Endothelial cell of umbilical vein (primary cell): ENCODE measurements around the gene VSTM4. TPM values are rescaled to one million over a fixed set of nuclear protein-coding genes. Genes with fewer than 3 reads are reported as not detected.

ENCODE experiments used
- BruUV-seq: library from RNA; stranded (reverse); fragments of 400-500 nt; replicated peaks from 2 replicates; lab custom pipeline; 2021; lab: Mats Ljungman, UMichigan
- CTCF ChIA-PET: fragments of 300-600, 350-600 bp; sonication (Branson Sonifier 250); formaldehyde crosslinking; loops from one replicate; lab custom pipeline; 2021; ENCODE audit warnings: antibody characterized with exemption, inconsistent platforms; lab: Charles Lee
- POLR2A ChIA-PET: fragments of 300-600, 350-600 bp; sonication (Branson Sonifier 250); formaldehyde crosslinking; loops from one replicate; lab custom pipeline; 2021; ENCODE audit warnings: antibody characterized with exemption, inconsistent platforms; lab: Charles Lee
- DNase-seq: peaks from one replicate; pipeline ENCODE4 v3.0.0-alpha.2; 2011; ENCODE audit warnings: low read depth, low spot score
- FAIRE-seq: peaks from 2 replicates; lab custom pipeline; 2011; peaks lifted over from hg19 to GRCh38; lab: Jason Lieb, UNC
- H2AFZ ChIP-seq: 2 replicates; pipeline ENCODE4 v1.6.0; 2012; ENCODE audit warnings: low read depth, low read length, control low read depth, inconsistent platforms
- H3K27ac ChIP-seq: 2 replicates; pipeline ENCODE4 v1.5.1; 2011; ENCODE audit warnings: low read depth, mild to moderate bottlenecking, control low read depth, low read length, moderate library complexity; ENCODE audit not compliant: insufficient read depth
- H3K27me3 ChIP-seq, 2 experiments: 2 replicates each; pipeline versions ENCODE4 v1.6.0 to v1.6.1; 2011; ENCODE audit warnings: low read length in 2 of 2, mixed read lengths in 1 of 2; ENCODE audit not compliant: control insufficient read depth in 2 of 2, insufficient read depth in 2 of 2
- H3K36me3 ChIP-seq, 2 experiments: 2 replicates in 1 of 2; 3 replicates in 1 of 2; pipeline ENCODE4 v1.5.1; 2011; ENCODE audit warnings: low read length in 2 of 2, mild to moderate bottlenecking in 1 of 2, moderate library complexity in 1 of 2; ENCODE audit not compliant: control insufficient read depth in 2 of 2, insufficient read depth in 2 of 2; ENCODE audit errors: extremely low read depth in 1 of 2
- H3K4me1 ChIP-seq: 3 replicates; pipeline ENCODE4 v1.5.1; 2011; ENCODE audit warnings: mild to moderate bottlenecking, low read length; ENCODE audit not compliant: control insufficient read depth, insufficient read depth; ENCODE audit errors: extremely low read depth
- H3K4me2 ChIP-seq: 2 replicates; pipeline ENCODE4 v1.6.1; 2011; ENCODE audit warnings: low read length, control low read depth, mixed read lengths; ENCODE audit not compliant: insufficient read depth
- H3K4me3 ChIP-seq, 3 experiments: fragments of 200-600 bp in 1 of 3; sonication (generic), shearing (Covaris generic) in 1 of 3; replicated peaks in 1 of 3; 2 replicates each; pipeline ENCODE4 v1.5.1; 2011 to 2016; ENCODE audit warnings: control low read depth in 3 of 3, low read length in 3 of 3, mild to moderate bottlenecking in 2 of 3, inconsistent platforms in 1 of 3, low read depth in 1 of 3, moderate library complexity in 1 of 3; ENCODE audit not compliant: insufficient read depth in 1 of 3
- H3K79me2 ChIP-seq: 2 replicates; pipeline ENCODE4 v1.6.0; 2012; ENCODE audit warnings: low read length, inconsistent platforms; ENCODE audit not compliant: control insufficient read depth, insufficient read depth
- H3K9ac ChIP-seq: replicated peaks from 2 replicates; pipeline ENCODE3; 2011; ENCODE audit warnings: low read length, control low read depth; ENCODE audit not compliant: insufficient read depth; ENCODE audit errors: extremely low read depth
- H3K9me1 ChIP-seq: replicated peaks from 3 replicates; pipeline ENCODE4 v1.6.0; 2011; ENCODE audit warnings: mild to moderate bottlenecking, low read length; ENCODE audit not compliant: control insufficient read depth, insufficient read depth; ENCODE audit errors: extremely low read depth
- H3K9me3 ChIP-seq: replicated peaks from 2 replicates; pipeline ENCODE4 v1.5.1; 2012; ENCODE audit warnings: low read length, inconsistent platforms; ENCODE audit not compliant: control insufficient read depth, insufficient read depth
- H4K20me1 ChIP-seq: replicated peaks from 2 replicates; pipeline ENCODE3; 2011; ENCODE audit warnings: mild to moderate bottlenecking, low read length; ENCODE audit not compliant: control insufficient read depth, insufficient read depth; ENCODE audit errors: extremely low read depth
- EZH2 ChIP-seq: IDR thresholded peaks from 2 replicates; pipeline ENCODE4 v1.6.1; 2012; ENCODE audit warnings: borderline replicate concordance, low read depth, mild to moderate bottlenecking, moderate library complexity, low read length, inconsistent platforms; ENCODE audit not compliant: severe bottlenecking
- FOS ChIP-seq: IDR thresholded peaks from 2 replicates; pipeline ENCODE4 v1.6.1; 2011; ENCODE audit warnings: mild to moderate bottlenecking, low read length, moderate library complexity, borderline replicate concordance; ENCODE audit not compliant: insufficient read depth
- GATA2 ChIP-seq: IDR thresholded peaks from 2 replicates; pipeline ENCODE4 v1.7.0; 2011; ENCODE audit warnings: low read depth, mild to moderate bottlenecking, moderate library complexity, mixed read lengths, low read length; ENCODE audit not compliant: insufficient read length, insufficient read depth
- JUN ChIP-seq: IDR thresholded peaks from 2 replicates; pipeline ENCODE4 v1.6.1; 2011; ENCODE audit warnings: borderline replicate concordance, low read depth; ENCODE audit not compliant: insufficient read length, insufficient read depth
- MYC ChIP-seq: IDR thresholded peaks from one replicate; pipeline ENCODE4 v1.6.1; 2011; ENCODE audit warnings: mild to moderate bottlenecking, low read depth, low read length
- POLR2A ChIP-seq: IDR thresholded peaks from 2 replicates; pipeline ENCODE4 v1.6.1; 2012; ENCODE audit warnings: low read depth, mild to moderate bottlenecking, control low read depth, low read length
- POLR2AphosphoS5 ChIP-seq: IDR thresholded peaks from 2 replicates; pipeline ENCODE4 v1.6.1; 2012; ENCODE audit warnings: low read depth, mild to moderate bottlenecking, control low read depth, low read length, moderate library complexity; ENCODE audit not compliant: insufficient read depth
- dilution Hi-C: fragments of 300-500 bp; cut with MboI; formaldehyde crosslinking; loops from one replicate; pipeline ENCODE4 v1.15.0; 2019; ENCODE audit warnings: low sequenced_read_pairs; ENCODE audit not compliant: extremely low pct_ligation_motif_present
- intact Hi-C: fragments of 100-400 bp; cut with micrococcal nuclease; formaldehyde crosslinking; loops from one replicate; pipeline ENCODE4 v1.10.0; 2022
- polyA plus RNA-seq, 4 experiments: library from polyadenylated mRNA; depleted of rRNA in 3 of 4; stranded (reverse) in 3 of 4; unstranded in 1 of 4; fragments of >200 nt; gene quantifications; 2 replicates each; pipeline versions ENCODE4 v1.2.1 to v1.2.3, GENCODE V29; 2011 to 2012; ENCODE audit warnings: missing spikeins in 1 of 4
- total RNA-seq: library from RNA; stranded (reverse); gene quantifications from 2 replicates; pipeline ENCODE4 v1.2.3, GENCODE V29; 2021
- TF ChIP-seq, protein P1 (sequence below), 2 donors: IDR thresholded peaks; 1 replicate in 1 of 2; 2 replicates in 1 of 2; pipeline ENCODE4 v1.5.1; 2011; ENCODE audit warnings: low read length in 2 of 2, mild to moderate bottlenecking in 2 of 2, moderate library complexity in 2 of 2, control low read depth in 1 of 2, inconsistent platforms in 1 of 2, low read depth in 1 of 2; ENCODE audit not compliant: insufficient read depth in 1 of 2; ENCODE audit errors: extremely low read depth in 1 of 2
- TF ChIP-seq, protein P2 (sequence below): IDR thresholded peaks from 2 replicates; pipeline ENCODE4 v1.6.1; 2011; ENCODE audit not compliant: insufficient read depth, insufficient read length

VSTM4 gene
- total and polyA plus RNA-seq, 2 donors (not counting 3 experiments of a cell fraction or from before 2014, with no cell fraction given) = 0.07 TPM

DNA sequence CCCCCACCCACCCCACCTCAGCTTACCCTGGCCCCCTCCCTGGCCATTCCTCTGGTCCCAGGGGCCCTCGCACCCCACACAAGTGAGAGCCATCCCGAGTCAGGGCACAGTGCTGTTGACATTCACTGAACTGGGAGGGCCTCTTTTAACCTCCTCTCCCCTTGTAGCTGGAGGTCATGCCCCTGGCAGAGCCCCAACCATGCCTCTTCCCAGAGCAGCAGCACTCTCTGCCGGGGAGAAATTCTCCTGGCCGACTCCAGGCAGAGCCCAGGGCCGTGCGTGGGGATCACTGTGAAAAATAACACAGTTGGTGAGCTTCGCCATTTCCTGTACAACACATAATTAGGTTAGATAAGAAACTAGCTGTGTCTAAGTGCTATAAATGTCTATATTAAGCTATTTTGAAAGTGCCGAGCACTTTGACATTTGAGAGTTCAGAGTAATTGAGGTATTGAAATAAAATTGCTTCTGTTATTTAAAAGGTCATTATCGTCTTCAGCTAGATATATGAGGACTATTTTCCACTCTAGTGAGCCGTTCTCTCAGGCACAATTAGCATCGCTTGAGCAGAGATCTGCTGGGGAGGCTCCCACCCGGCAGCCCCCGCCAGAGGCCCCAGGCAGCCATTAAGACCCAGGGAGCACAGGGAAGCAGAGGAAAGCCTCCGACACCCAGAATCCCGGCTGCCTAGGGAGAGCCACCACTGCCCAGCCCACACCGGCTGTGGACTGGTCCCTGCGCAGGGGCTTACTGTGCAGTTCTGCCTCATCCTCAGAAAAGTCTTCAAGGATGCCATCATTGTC lies 113.3 kb downstream of the VSTM4 start:
- no peak for TF ChIP-seq GATA2
- no peak for TF ChIP-seq FOS
- TF ChIP-seq, protein P1, sequence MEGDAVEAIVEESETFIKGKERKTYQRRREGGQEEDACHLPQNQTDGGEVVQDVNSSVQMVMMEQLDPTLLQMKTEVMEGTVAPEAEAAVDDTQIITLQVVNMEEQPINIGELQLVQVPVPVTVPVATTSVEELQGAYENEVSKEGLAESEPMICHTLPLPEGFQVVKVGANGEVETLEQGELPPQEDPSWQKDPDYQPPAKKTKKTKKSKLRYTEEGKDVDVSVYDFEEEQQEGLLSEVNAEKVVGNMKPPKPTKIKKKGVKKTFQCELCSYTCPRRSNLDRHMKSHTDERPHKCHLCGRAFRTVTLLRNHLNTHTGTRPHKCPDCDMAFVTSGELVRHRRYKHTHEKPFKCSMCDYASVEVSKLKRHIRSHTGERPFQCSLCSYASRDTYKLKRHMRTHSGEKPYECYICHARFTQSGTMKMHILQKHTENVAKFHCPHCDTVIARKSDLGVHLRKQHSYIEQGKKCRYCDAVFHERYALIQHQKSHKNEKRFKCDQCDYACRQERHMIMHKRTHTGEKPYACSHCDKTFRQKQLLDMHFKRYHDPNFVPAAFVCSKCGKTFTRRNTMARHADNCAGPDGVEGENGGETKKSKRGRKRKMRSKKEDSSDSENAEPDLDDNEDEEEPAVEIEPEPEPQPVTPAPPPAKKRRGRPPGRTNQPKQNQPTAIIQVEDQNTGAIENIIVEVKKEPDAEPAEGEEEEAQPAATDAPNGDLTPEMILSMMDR (IDR thresholded peaks at IDR 0.05; ENCODE audit: extremely low read depth in 1 of 2, insufficient read depth in 1 of 2, low read depth in 1 of 2, low read length in 2 of 2) = no peak
- Histone ChIP-seq H3K4me3 (no peak overlapping the region), H3K79me2 (no peaks in the 10 kb centered on the region), H3K9ac (no peak overlapping the region), H3K9me3 (no peaks in the 10 kb centered on the region), H4K20me1 (no peaks in the 10 kb centered on the region), H3K4me1 (no peaks in the 10 kb centered on the region), H3K9me1 (no peaks in the 10 kb centered on the region), H2AFZ (no peak overlapping the region), H3K27me3 (no peaks in the 10 kb centered on the region), H3K36me3 (no peaks in the 10 kb centered on the region), H3K4me2 (no peak overlapping the region), H3K27ac (no peak overlapping the region)
- dilution Hi-C loops = no loop called here
- DNase-seq (no peak), FAIRE-seq (no peak)
- ChIA-PET CTCF (no interaction called here), POLR2A (no interaction called here)
- intact Hi-C loops = no loop called here
- no TSS peak for BruUV-seq

DNA sequence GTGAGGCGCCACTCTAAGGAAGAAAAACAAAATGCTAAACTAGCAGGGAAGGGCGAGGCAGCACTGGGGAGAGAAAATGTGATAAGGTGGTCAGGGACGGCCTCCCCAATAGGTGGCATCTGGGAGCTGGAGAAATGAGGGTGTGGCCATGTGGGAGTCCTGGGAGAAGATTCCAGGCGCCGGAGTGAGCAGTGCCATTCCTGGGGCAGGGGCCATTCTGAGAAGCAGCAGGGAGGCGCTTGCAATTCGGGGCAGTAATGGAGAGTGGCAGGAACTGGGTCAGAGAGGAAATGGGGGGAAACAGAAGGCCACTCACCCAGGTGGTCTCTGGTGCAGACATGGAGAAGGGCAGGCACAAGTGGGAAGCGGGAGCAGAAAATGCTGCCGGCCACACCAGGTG lies 113.9 kb downstream of the VSTM4 start:
- intact Hi-C loops (no loop called here), dilution Hi-C loops (no loop called here)
- POLR2A ChIA-PET = no interaction called here
- TF ChIP-seq EZH2 (no peak), MYC (no peak), JUN (no peak), FOS (no peak), POLR2AphosphoS5 (no peak), POLR2A (no peak), GATA2 (no peak)
- TF ChIP-seq, protein P1 (IDR thresholded peaks at IDR 0.05; ENCODE audit: extremely low read depth in 1 of 2, insufficient read depth in 1 of 2, low read depth in 1 of 2, low read length in 2 of 2) = no peak
- TF ChIP-seq, protein P2, sequence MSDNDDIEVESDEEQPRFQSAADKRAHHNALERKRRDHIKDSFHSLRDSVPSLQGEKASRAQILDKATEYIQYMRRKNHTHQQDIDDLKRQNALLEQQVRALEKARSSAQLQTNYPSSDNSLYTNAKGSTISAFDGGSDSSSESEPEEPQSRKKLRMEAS = no peak
- Histone ChIP-seq H3K4me1 (no peaks in the 10 kb centered on the region), H3K36me3 (no peaks in the 10 kb centered on the region), H3K4me3 (no peak overlapping the region), H4K20me1 (no peaks in the 10 kb centered on the region), H3K9ac (no peak overlapping the region), H3K9me1 (no peaks in the 10 kb centered on the region), H3K4me2 (no peak overlapping the region), H3K27me3 (no peaks in the 10 kb centered on the region), H3K79me2 (no peaks in the 10 kb centered on the region), H3K27ac (no peak overlapping the region), H3K9me3 (no peaks in the 10 kb centered on the region), H2AFZ (no peak overlapping the region)
- BruUV-seq = no TSS peak
- CTCF ChIA-PET = no interaction called here
- DNase-seq (no peak), FAIRE-seq (no peak)
